NCI-H1694 treated with DMSO at 0.1 percent for 48 hours (cell line): ENCODE data around the gene SLC2A9.
A peak's percentile ranks its signal among the peaks of the same experiment; 100 is the strongest.

Source experiments
- DNase-seq: peaks from one replicate; lab custom pipeline; 2025; lab: John Stamatoyannopoulos, UW

The SLC2A9 gene

GRCh38 chr4:9891740-9892139 is 129.6 kb downstream of the SLC2A9 start:
- no peak for DNase-seq

- no peak for DNase-seq
Observed at GRCh38 chr4:9891056-9891455, 130.2 kb downstream of the SLC2A9 start.

GRCh38 chr4:9889306-9889705 is 132.0 kb downstream of the SLC2A9 start:
- no peak for DNase-seq

- DNase-seq = no peak
Observed at GRCh38 chr4:9885958-9886357, 135.3 kb downstream of the SLC2A9 start.

- DNase-seq = no peak
Observed at GRCh38 chr4:9880406-9881197, 140.7 kb downstream of the SLC2A9 start.

GRCh38 chr4:9877123-9877522 is 144.2 kb downstream of the SLC2A9 start:
- no peak for DNase-seq

- DNase-seq = no peak
Observed at GRCh38 chr4:9875516-9875915, 145.8 kb downstream of the SLC2A9 start.

GRCh38 chr4:9874385-9874784 is 146.9 kb downstream of the SLC2A9 start:
- DNase-seq = no peak

GRCh38 chr4:9870165-9870790 is 151.0 kb downstream of the SLC2A9 start:
- no peak for DNase-seq

GRCh38 chr4:9867751-9868425 is 153.4 kb downstream of the SLC2A9 start:
- DNase-seq = no peak

- DNase-seq = no peak
Observed at GRCh38 chr4:9866931-9867330, 154.4 kb downstream of the SLC2A9 start.

- no peak for DNase-seq
Observed at GRCh38 chr4:9861561-9861960, 159.7 kb downstream of the SLC2A9 start.

- peak; percentile 38 for DNase-seq
Observed at GRCh38 chr4:9859810-9860209, 161.5 kb downstream of the SLC2A9 start.

- no peak for DNase-seq
Observed at GRCh38 chr4:9849538-9849920, 171.8 kb downstream of the SLC2A9 start.

GRCh38 chr4:9847968-9848748 is 173.1 kb downstream of the SLC2A9 start:
- DNase-seq = no peak

GRCh38 chr4:9845791-9846493 is 175.4 kb downstream of the SLC2A9 start:
- no peak for DNase-seq

GRCh38 chr4:9841072-9841471 is 180.2 kb downstream of the SLC2A9 start:
- DNase-seq = no peak

- DNase-seq = peak; percentile 8
Observed at GRCh38 chr4:9835430-9835829, 185.9 kb downstream of the SLC2A9 start.

GRCh38 chr4:9833421-9833820 is 187.9 kb downstream of the SLC2A9 start:
- DNase-seq = no peak

- DNase-seq = no peak
Observed at GRCh38 chr4:9832640-9833039, 188.7 kb downstream of the SLC2A9 start.

- no peak for DNase-seq
Observed at GRCh38 chr4:9826551-9826950, 194.7 kb downstream of the SLC2A9 start.

- no peak for DNase-seq
Observed at GRCh38 chr4:9825049-9825448, 196.2 kb downstream of the SLC2A9 start.
